NCI-H2227 (cell line): ENCODE measurements around the gene LMNTD2.
"Not testable (repeated sequence)": the region's sequence is repeated elsewhere in the genome, so short reads cannot be mapped to it uniquely, and the experiment has no call there.

Experiments used
- DNase-seq: peaks from one replicate; lab custom pipeline; 2025; ENCODE audit not compliant: unreplicated experiment; lab: John Stamatoyannopoulos, UW

Gene LMNTD2

GRCh38 chr11:516918-517685, 43.4 kb downstream of the LMNTD2 start:
- not testable (repeated sequence) for DNase-seq

GRCh38 chr11:516400-516799, 44.1 kb downstream of the LMNTD2 start:
- no peak for DNase-seq

- DNase-seq, result no peak
Measured at GRCh38 chr11:515131-515530, 45.4 kb downstream of the LMNTD2 start.

- DNase-seq, result no peak
Measured at GRCh38 chr11:514606-515005, 45.9 kb downstream of the LMNTD2 start.

GRCh38 chr11:512761-513595, 47.6 kb downstream of the LMNTD2 start:
- no peak for DNase-seq

- DNase-seq, result no peak
Measured at GRCh38 chr11:508956-509355, 51.6 kb downstream of the LMNTD2 start.

GRCh38 chr11:507727-508515, 52.6 kb downstream of the LMNTD2 start:
- DNase-seq, result peak; percentile 71

- DNase-seq, result peak; percentile 98
Measured at GRCh38 chr11:506995-507726, 53.4 kb downstream of the LMNTD2 start, which contains the start of gene RNH1. Gene RNH1 (minus strand): TSS chr11:507242. CDS start chr11:502162, 5,080 bp downstream.

- DNase-seq, result peak; percentile 100
Measured at GRCh38 chr11:506238-506994, 54.1 kb downstream of the LMNTD2 start.

- DNase-seq, result no peak
Measured at GRCh38 chr11:504994-505344, 55.6 kb downstream of the LMNTD2 start.
